CD1c-positive myeloid dendritic cell (primary cell): ENCODE data around the gene ICAM4.
"Not testable (repeated sequence)": the region's sequence is repeated elsewhere in the genome, so short reads cannot be mapped to it uniquely, and the experiment has no call there.

Experiments
- DNase-seq: peaks from one replicate; pipeline ENCODE4 v3.0.0-alpha.2; 2016; ENCODE audit errors: extremely low spot score

The ICAM4 gene

DNA sequence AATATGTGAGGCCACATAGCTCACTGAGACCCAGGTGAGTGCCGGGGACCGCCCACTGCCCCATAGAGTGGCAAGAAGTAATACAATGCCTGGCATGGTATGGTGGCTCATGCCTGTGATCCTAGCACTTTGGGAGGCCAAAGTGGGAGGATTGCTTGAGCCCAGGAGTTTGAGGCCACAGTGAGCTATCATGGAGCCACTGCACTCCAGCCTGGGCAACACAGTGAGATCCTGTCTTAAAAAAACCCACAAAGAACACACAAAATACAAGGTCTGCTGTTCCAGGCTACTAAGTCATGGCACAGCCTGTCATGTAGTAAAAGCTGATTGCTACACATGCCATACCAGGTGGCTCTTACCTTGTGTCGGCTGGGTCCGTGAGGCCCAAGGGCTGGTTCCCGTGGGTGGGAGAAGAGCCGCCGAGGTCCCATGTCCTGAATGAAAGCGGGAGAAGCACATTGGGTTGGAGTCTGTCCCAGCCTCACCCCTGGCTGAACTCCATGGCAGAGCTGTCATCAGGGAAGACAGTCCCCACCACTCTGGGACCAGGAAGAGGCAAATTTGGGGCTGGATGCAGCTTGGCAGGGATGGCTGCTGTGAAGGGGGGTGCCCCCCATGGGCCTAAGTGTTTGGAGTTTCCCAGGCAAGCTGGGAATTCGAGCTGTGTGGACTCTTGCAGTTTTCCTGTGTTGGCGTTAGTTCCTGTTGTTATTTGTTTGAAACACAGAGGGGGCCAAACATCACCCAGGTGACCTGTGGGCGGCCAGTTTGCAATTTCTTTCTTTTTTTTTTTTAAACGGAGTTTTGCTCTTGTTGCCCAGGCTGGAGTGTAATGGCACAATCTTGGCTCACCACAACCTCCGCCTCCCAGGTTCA, 32.3 kb downstream of the ICAM4 start:
- no peak for DNase-seq

DNA sequence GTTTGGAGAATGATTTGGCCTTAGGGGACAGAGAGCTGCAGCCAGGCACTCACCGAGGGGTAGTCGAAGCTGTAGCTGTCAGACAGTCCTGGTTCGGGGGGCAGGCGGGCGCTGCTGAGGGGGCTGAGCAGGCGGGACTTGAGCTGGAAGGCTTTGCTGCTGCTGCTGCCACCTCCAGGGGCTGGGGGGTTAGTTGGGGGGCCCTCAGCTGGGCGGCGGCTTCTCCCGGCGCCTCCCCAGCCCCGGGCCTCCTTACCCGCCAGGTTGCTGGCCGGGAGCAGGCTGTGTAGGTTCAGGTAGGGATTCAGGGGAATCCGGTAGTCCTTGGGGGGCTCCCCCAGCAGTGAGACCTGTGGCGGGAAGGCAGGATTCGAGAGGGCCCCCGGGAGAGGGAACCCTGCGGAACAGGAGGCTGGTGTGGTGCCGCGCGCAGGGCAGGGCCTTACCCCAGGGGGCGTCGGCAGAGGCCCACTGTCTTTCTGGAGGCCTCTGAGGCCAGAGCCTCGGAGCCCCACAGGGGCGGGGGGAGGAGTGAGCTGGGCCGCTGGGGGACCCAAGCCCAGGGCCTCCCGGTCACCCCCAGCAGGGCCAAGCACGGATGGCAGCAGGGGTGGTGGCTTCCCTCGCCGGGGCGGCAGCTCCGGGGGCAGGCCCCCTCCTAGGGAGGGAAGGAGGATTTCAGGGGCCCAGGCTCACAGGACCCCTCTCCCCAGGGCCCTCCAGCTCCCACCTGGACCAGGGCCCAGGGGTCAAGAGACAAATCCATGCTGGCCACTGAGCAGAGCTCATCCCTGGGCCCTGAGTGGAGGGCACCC, 34.1 kb downstream of the ICAM4 start:
- DNase-seq = no peak

DNA sequence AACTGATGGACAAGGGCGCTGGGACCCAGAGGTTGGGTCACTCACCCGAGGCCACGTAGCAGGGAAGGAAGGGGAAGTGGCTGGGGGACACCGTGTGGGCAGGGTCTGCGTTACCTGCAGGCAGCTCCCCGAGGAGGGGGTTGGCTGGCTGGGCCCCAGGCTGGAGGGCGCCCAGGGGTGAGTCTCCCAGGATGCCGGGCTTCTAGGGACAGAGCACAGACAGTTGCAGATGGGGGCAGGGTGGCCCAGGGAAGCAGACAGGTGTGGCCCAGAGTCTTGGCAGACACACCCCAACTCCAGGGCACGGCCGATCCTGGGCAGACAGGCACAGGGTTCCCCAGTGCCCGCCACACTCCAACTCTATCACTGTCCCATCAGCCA, 34.7 kb downstream of the ICAM4 start:
- no peak for DNase-seq

DNA sequence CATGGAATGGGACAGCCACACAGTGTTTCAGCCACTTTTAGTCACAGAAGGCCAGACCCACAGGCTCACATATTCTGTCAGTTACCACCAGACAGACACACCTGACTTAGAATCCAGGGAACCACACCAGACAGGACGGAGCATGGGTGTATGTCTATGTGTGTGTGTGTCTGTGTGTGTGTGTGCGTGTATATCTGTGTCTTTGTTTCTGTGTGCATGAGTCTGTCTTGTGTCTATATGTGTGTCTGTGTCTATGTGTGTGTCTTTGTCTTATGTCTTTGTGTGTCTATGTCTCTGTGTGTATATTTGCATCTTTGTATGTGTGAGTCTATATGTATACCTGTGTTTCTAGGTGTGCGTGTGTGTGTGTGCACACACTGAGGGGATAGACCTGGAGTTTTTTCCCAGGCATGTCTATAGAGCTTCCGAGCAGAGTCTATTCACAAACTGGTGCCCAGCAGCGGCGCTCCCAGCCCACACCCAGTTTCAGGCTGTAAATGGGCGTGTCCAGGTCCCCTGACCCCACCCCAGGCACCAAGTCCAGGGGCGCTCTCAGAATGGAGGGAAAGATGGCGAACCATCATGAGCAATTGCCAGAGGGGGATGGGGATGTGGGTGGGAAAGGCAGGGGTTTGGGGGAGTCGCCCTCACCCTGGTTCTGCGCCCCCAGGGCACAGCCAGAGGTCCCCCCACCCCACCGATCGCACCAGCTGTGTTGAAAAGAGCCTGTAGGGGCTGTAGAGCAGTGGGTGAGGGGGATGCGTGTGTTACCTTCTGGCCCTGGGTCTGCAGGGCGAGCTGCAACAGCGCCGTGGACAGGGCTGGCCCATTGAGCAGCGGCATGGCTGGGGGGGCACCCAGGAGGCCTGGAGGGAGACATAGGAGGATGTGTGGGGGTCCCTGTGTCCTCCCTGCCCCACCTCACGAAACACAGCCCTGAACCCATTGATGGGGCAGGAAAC, 35.4 kb downstream of the ICAM4 start:
- no peak for DNase-seq

DNA sequence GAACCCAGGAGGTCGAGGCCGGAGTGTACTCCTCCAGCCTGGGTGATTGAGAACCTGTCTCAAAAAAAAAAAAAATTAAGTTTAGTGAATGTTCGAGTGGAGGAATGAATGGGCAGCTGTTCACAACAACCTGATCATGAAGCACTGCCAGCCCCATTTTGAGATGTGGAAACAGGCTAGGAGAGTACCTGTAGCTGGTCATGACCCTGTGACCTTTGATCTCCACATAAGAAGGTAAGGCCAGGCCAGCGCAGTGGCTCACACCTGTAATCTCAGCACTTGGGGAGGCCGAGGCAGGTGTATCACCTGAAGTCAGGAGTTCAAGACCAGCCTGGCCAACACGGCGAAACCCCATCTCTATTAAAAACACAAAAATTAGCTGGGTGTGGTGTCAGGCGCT, 39.0 kb downstream of the ICAM4 start:
- DNase-seq = no peak

DNA sequence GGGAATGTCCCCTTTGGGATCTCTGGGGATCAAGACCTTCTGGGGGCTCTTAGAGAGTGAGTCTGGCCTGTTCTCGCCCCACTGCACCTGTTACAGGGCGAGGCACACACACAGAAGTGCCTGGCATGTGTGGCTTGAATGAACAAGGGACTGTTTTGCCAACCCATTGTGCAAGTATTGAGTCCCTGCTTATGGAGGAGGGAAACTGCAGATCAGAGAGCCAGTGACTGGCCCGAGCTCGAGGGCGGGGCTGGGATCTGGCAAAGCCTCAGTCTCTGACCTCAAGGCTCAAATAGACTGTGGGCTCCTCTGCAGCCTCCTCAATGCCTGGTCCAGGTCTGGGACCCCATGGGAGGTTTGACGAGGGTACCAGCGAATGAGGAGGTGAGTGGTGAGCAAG, 41.0 kb downstream of the ICAM4 start:
- DNase-seq = no peak

DNA sequence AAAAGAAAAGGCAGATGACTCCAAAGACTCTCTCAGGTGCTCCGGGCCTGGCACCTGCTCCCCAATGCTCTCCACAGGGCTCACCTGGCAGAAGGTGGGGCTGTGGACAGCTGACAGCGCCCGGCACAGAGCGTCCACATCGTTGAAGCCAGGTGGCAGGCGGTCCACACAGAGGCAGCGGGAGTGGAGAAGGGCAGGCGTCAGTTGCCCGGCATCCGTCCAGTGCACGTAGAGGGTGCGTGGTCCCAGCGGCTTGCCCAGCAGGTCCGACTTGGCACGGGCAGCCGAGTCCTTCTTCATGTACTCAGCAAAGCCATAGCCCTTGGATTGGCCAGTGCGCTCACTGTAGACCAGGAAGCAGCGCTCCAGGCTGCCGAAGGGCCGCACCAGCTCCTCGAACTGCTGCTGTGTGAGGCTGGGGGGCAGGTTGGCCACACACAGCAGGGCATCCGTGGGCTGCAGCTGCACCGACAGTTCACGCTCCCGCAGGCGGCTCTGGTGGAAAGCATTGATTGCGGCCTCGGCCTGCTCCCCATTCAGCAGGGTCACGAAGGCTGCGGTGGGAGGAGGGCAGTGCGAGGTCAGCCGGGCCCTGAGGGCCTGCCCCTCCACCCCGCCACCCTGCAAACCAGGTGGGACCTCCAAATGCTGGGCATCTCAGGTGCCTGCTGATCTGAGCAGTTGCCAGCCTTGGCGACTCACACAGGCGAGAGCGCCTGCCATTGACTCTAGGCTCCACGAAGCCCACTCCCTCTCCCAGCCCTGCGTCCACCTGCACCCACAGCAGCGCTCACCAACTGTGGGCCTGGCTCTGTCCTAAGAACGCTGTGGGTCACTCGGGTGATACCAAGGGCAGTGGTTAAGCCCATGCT, 42.0 kb downstream of the ICAM4 start:
- DNase-seq = no peak

DNA sequence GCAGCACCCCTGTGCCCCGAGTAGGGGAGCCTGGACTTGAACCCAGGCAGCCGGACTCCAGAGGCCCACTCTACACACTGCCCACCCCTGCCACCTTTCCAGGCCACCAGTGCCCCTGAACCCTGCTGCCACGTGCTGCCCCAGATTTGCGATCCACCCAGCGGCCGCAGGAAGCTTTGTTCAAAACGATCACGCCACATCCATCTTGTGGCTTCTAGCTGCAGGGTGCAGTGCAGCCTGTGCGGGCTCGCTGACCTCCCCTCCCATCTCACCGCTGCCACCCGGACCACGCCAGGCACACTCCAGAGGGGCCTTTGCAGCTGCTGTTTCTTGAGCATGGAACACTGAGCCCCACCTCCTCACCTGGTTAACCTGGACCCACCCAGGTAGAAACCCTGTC, 42.8 kb downstream of the ICAM4 start:
- DNase-seq = no peak

DNA sequence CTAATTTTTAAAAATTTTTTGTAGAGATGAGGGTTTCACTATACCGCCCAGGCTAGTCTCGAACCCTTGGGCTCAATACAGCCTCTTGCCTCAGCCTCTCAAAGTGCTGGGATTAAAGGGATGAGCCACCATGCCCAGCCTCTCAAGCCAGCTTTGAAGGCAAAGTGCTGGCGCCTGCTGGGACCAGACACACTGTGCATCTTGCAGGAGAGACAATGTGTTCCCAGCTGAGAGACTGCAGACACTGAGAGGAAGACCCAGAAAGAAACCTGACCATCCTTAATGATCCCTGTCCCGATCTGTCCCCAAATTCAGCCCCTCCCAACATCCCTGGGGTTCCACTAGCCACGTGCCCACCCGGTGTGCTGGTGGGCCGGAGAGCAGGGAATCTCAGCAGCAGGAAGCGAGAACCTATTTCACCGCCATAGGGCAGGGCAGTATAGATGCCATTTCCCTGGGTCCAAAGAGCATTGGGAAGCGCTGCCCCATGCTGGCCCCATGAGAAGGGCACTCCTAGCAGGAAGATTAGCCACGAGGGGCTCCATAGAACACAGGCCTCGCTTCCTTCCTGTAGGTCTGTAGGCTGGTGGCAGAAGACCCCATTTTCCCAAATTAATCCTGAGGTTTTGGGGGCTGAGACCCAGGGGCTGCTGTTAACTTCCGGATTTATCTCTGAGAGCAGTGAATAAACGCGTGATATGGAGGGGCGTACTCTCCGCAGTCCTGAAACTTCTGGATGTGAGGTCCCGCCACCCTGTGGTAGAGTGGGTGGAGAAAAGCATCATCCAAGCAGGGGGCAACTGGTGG, 45.6 kb downstream of the ICAM4 start:
- DNase-seq = no peak

DNA sequence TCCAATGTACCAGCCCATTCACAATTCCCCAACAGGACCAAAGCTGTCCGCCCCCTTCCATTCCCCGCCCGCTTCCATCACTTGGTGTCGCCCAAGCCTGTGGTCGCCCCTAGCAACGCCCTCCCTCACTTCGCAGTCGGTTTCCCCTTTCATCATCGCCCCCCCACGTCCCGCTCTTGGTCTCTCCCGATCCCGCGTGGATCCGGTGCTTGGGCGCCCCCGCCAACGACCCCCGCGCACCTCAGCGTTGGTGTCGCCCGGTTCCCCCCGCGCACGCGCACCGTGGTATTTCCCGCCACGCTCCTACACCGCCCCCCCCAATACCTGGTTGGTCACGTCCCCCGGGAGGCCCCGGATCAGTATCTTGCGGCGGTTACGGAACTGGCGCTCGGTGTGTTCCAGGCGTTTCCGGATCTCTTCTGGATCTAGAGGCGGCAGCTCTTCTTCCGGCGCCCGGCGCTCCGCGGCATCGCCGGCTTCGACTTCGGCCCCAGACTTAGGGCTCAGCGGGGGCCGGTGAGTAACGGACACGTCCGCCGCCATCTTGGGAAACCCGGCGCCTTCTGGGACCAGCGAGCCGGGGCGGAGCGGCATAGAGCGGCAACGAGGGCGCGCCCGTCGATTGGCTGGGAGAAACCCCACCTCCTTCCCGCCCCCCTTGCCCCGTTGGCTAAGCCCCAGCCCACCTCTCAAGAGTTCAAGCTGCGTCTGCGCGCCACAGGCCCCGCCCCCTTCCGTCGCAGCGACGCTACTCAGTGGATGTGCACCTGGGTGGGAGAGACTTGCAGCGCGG, 46.4 kb downstream of the ICAM4 start, which contains the start of gene RAVER1:
Gene RAVER1 (minus strand): TSS at position 565 of the 793 bp plus-strand sequence. CDS start 22 bp downstream, at position 543.
- peak; percentile 99 for DNase-seq

DNA sequence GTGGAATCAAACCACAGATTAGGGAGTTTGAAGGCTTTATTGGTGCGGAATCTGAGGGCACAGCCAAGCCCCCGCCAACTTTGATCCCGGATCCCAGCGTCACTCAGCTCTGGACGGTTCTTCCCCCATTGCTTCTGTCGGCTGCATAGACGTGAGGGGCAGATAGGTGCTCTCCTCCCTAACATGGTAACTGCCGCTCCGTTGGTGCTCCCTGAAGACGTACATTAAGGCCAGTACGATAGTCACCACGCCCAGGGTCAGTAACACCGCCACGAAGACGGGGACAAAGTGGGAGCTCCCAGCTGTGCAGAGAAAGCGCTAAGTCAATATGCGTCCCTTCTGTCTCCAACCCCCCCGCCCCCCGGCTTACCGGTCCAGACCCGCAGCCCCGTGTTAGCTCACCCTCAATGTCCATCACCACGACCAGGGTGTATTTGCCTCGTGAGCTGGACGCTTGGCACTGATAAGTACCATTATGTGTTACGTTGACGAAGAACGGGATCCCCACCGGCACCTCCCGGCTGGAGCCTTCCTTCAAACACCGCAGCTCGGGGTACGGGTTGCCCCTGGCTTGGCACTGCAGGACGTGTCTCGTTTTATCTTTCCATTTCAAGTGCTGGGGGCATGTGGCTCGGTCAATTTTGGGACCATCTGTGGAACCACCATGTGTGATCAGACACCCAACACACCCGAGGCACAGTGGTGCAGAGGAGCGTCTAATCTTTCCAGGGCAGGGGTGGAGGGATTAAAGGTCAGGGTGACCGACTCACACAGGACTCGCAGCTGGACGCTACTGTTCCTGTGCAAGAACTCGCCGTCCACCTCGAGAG, 47.2 kb downstream of the ICAM4 start:
- DNase-seq = no peak

DNA sequence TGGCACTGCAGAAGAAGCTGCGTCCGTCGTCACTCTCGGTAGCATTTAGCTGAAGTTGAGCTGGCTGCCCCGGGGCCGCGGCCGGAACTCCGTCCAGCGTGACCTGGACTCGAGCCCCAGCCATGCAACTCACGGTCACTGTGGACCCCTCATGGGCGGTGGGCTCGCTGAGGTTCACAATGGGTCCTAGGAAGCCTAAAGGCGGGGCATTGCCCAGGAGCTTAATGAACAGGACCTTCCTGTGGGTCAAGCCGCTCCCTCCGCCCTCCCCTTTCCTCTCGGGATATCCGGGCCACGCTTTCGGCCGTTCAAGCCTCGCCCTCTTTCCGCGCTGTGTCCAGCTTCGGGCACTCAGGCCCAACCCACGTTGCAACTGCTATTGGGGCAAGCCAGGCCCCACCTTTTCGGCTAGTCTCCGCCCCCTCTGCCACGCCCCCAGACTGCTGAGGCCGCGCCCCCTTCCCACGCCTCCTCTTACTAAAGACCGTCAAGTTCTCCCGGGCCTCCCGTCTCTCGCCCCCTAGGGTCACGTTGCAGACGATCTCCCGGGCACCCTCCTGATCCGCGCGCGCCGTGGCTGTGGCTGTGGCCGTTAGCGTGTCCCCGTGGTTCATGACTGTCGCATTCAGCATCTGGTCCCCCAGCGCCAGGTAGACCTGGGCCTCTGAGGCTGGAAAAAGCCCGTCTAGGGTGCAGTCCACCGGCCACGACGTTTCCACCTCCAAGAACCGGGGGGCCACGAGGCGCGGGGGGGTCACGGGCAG, 48.0 kb downstream of the ICAM4 start:
- peak; percentile 58 for DNase-seq

DNA sequence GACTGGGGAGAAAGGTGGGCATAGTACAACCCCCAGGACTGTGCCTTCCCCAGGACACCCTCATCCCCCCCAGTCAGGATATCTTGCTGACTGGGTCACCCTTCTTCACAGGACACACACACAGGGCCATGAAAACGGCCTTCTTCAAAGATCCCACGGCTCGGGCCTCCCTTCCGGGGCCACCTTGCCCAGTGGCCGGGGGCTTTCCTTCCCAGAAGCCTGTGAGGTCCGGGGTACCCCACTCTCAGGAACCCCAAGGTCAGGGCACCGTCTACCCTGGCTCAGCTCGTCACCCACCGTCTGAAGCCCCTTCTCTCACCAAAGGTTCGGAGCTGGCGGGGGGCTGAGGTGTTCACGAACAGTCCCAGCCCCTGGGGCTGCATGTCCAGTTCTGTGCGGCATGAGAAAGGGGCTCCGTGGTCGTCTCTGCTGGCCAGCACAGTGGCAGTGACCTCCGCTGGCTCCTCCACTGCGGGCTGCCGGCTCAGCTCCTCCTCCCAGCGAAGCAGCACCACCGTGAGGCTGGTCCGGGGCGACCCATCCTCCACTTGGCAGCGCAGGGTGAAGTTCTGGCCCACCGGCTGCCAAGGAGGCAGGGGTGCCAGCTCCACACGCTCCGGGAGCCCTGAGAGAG, 48.7 kb downstream of the ICAM4 start:
- DNase-seq = no peak

DNA sequence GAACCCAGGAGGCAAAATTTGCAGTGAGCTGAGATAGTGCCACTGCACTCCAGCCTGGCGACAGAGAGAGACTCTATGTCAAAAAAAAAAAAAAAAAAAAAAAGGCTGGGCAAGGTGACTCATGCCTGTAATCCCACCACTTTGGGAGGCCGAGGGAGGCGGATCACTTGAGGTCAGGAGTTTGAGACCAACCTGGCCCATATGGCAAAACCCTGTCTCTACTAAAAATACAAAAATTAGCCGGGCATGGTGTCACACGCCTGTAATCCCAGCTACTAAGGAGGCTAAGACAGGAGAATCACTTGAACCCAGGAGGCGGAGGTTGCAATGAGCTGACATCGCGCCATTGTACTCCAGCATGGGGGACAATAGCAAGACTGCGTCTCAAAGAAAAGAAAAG, 50.0 kb downstream of the ICAM4 start:
- not testable (repeated sequence) for DNase-seq
